SK-N-SH treated with all-trans-retinoic acid at 6 μM for 48 hours (cell line): Measurements from ENCODE around the gene MYO1F.
"Not testable (repeated sequence)": the region's sequence is repeated elsewhere in the genome, so short reads cannot be mapped to it uniquely, and the experiment has no call there.

Experiments used
- ATAC-seq: fragments of 200-7000 bp; cut with Tn5 transposase; 3 replicates; pipeline ENCODE4 v1.9.1; 2020; ENCODE audit warnings: mild to moderate bottlenecking, moderate library complexity
- ARNTL ChIP-seq: fragments of 450-650 bp; formaldehyde crosslinking; IDR thresholded peaks from 2 replicates; pipeline ENCODE4 v1.5.0; 2020; ENCODE audit warnings: low read depth, mild to moderate bottlenecking, moderate library complexity, borderline replicate concordance
- BACH2 ChIP-seq: fragments of 250-450 bp; sonication (Bioruptor Pico); IDR thresholded peaks from 2 replicates; pipeline ENCODE4 v1.9.0; 2021; ENCODE audit warnings: mild to moderate bottlenecking, borderline replicate concordance
- CREB5 ChIP-seq: fragments of 250-450 bp; sonication (Bioruptor Pico); IDR thresholded peaks from 2 replicates; pipeline ENCODE4 v1.5.1; 2020; ENCODE audit warnings: low read depth, mild to moderate bottlenecking, moderate library complexity
- CSDC2 ChIP-seq: fragments of 250-450 bp; sonication (Bioruptor Pico); IDR thresholded peaks from 2 replicates; pipeline ENCODE4 v1.5.0; 2020; ENCODE audit warnings: mild to moderate bottlenecking, moderate library complexity
- CSRNP3 ChIP-seq: fragments of 250-450 bp; sonication (Bioruptor Pico); IDR thresholded peaks from 2 replicates; pipeline ENCODE4 v1.5.1; 2021; ENCODE audit warnings: mild to moderate bottlenecking, moderate library complexity
- ESRRG ChIP-seq: fragments of 250-450 bp; sonication (Bioruptor Pico); IDR thresholded peaks from 2 replicates; pipeline ENCODE4 v1.6.1; 2021; ENCODE audit warnings: mild to moderate bottlenecking
- ISL1 ChIP-seq: fragments of 250-450 bp; sonication (Bioruptor Pico); IDR thresholded peaks from 2 replicates; pipeline ENCODE4 v2.1.2; 2022; ENCODE audit warnings: mild to moderate bottlenecking, moderate library complexity
- OSR1 ChIP-seq: fragments of 250-450 bp; sonication (Bioruptor Pico); IDR thresholded peaks from 2 replicates; pipeline ENCODE4 v1.8.0; 2022; ENCODE audit warnings: moderate library complexity, mild to moderate bottlenecking, inconsistent platforms
- PATZ1 ChIP-seq: fragments of 250-450 bp; sonication (Bioruptor Pico); IDR thresholded peaks from 2 replicates; pipeline ENCODE4 v1.8.0; 2020; ENCODE audit warnings: mild to moderate bottlenecking, moderate library complexity, borderline replicate concordance
- POU6F1 ChIP-seq: fragments of 250-450 bp; sonication (Bioruptor Pico); IDR thresholded peaks from 2 replicates; pipeline ENCODE4 v1.8.0; 2021; ENCODE audit warnings: low read depth, mild to moderate bottlenecking, moderate library complexity, borderline replicate concordance
- PPARA ChIP-seq: fragments of 250-450 bp; sonication (Bioruptor Pico); IDR thresholded peaks from 2 replicates; pipeline ENCODE4 v1.5.0; 2020; ENCODE audit warnings: mild to moderate bottlenecking, borderline replicate concordance
- RARB ChIP-seq: fragments of 250-450 bp; sonication (Bioruptor Pico); IDR thresholded peaks from 2 replicates; pipeline ENCODE4 v1.8.0; 2021; ENCODE audit warnings: mild to moderate bottlenecking, moderate library complexity
- SNAI2 ChIP-seq: fragments of 250-450 bp; sonication (Bioruptor Pico); IDR thresholded peaks from 2 replicates; pipeline ENCODE4 v1.5.0; 2020; ENCODE audit warnings: mild to moderate bottlenecking, moderate library complexity
- TCF4 ChIP-seq: fragments of 250-450 bp; sonication (Bioruptor Pico); IDR thresholded peaks from 2 replicates; pipeline ENCODE4 v1.8.0; 2021; ENCODE audit warnings: mild to moderate bottlenecking, moderate library complexity, borderline replicate concordance
- TOX ChIP-seq: fragments of 250-450 bp; sonication (Bioruptor Pico); IDR thresholded peaks from 2 replicates; pipeline ENCODE4 v1.8.0; 2021; ENCODE audit warnings: mild to moderate bottlenecking, moderate library complexity, borderline replicate concordance
- TSHZ2 ChIP-seq: fragments of 250-450 bp; sonication (Bioruptor Pico); IDR thresholded peaks from 2 replicates; pipeline ENCODE4 v1.5.0; 2020; ENCODE audit warnings: mild to moderate bottlenecking, moderate library complexity
- ZC3H10 ChIP-seq: fragments of 250-450 bp; sonication (Bioruptor Pico); IDR thresholded peaks from 2 replicates; pipeline ENCODE4 v1.5.1; 2021; ENCODE audit warnings: mild to moderate bottlenecking, moderate library complexity
- ZFP3 ChIP-seq: fragments of 250-450 bp; sonication (Bioruptor Pico); IDR thresholded peaks from 2 replicates; pipeline ENCODE4 v1.5.0; 2020; ENCODE audit warnings: mild to moderate bottlenecking, moderate library complexity
- ZFP30 ChIP-seq: fragments of 450-650 bp; formaldehyde crosslinking; IDR thresholded peaks from 2 replicates; pipeline ENCODE4 v1.5.0; 2022; ENCODE audit warnings: mild to moderate bottlenecking, moderate library complexity
- ZNF565 ChIP-seq: fragments of 450-650 bp; formaldehyde crosslinking; conservative IDR thresholded peaks from 2 replicates; pipeline ENCODE4 v1.5.0; 2020; ENCODE audit warnings: low read depth, mild to moderate bottlenecking, moderate library complexity
- ZNF8 ChIP-seq: fragments of 450-650 bp; formaldehyde crosslinking; IDR thresholded peaks from 2 replicates; pipeline ENCODE4 v1.5.0; 2020; ENCODE audit warnings: mild to moderate bottlenecking, moderate library complexity

Gene MYO1F

GRCh38 chr19:8567522-8568172 lies 9.6 kb downstream of the MYO1F start (continued):
- no peak for TF ChIP-seq POU6F1 (CRISPR knock-in tag)
- TF ChIP-seq ISL1 (CRISPR knock-in tag), result no peak
- TF ChIP-seq ESRRG (CRISPR knock-in tag), result no peak
- TF ChIP-seq ARNTL (CRISPR knock-in tag), result no peak
- no peak for TF ChIP-seq CREB5 (CRISPR knock-in tag)

GRCh38 chr19:8566855-8567254 lies 10.4 kb downstream of the MYO1F start:
- TF ChIP-seq ZFP30, result no peak
- TF ChIP-seq ZC3H10 (CRISPR knock-in tag), result no peak
- no peak for TF ChIP-seq OSR1
- no peak for TF ChIP-seq TSHZ2 (CRISPR knock-in tag)
- TF ChIP-seq PATZ1 (CRISPR knock-in tag), result no peak
- TF ChIP-seq PPARA (CRISPR knock-in tag), result no peak
- no peak for TF ChIP-seq RARB
- no peak for TF ChIP-seq ISL1 (CRISPR knock-in tag)
- TF ChIP-seq BACH2 (CRISPR knock-in tag), result no peak
- no peak for TF ChIP-seq TOX
- TF ChIP-seq CSRNP3, result no peak
- ATAC-seq, result no peak

- not testable (repeated sequence) for ATAC-seq
Measured at GRCh38 chr19:8564866-8565265, 12.4 kb downstream of the MYO1F start.

- no peak for ATAC-seq
- TF ChIP-seq ISL1 (CRISPR knock-in tag) (no peak), ZFP3 (CRISPR knock-in tag) (no peak), BACH2 (CRISPR knock-in tag) (no peak), CREB5 (CRISPR knock-in tag) (no peak), ZNF8 (CRISPR knock-in tag) (no peak), PPARA (CRISPR knock-in tag) (no peak), TCF4 (CRISPR knock-in tag) (no peak), CSDC2 (CRISPR knock-in tag) (no peak), CSRNP3 (no peak), SNAI2 (CRISPR knock-in tag) (no peak), ZC3H10 (CRISPR knock-in tag) (no peak), ZNF565 (CRISPR knock-in tag) (no peak), TOX (no peak)
Measured at GRCh38 chr19:8561075-8561764, 16.0 kb downstream of the MYO1F start.
